HepG2 (cell line): ENCODE results near the gene GRAMD1B. TPM values are rescaled to one million over a fixed set of nuclear protein-coding genes. Genes with fewer than 3 reads are reported as not detected.

Source experiments
- ATAC-seq: fragments of 200-7000 bp; cut with Tn5 transposase; 3 replicates; pipeline ENCODE4 v1.9.1; 2020; ENCODE audit warnings: mild to moderate bottlenecking, moderate library complexity
- BruUV-seq: library from RNA; stranded (reverse); fragments of 400-500 nt; replicated peaks from 2 replicates; lab custom pipeline; 2021; lab: Mats Ljungman, UMichigan
- CTCF ChIA-PET: fragments of 300-600 bp; formaldehyde crosslinking; extraction: SDS; loops from one replicate; lab custom pipeline; 2021; ENCODE audit warnings: low total read pairs, inconsistent platforms, low intra/inter-chr PET ratio; lab: Yijun Ruan, JAX
- POLR2A ChIA-PET: fragments of 350-600 bp; sonication (Branson Sonifier 250); formaldehyde crosslinking; loops from one replicate; lab custom pipeline; 2020; ENCODE audit warnings: antibody characterized with exemption, inconsistent platforms; lab: Yijun Ruan, JAX
- DNase-seq: peaks from one replicate; pipeline ENCODE4 v3.0.0-alpha.2; 2015; ENCODE audit warnings: low spot score
- FAIRE-seq: peaks from 3 replicates; lab custom pipeline; 2011; peaks lifted over from hg19 to GRCh38; lab: Jason Lieb, UNC
- H2AFZ ChIP-seq: one replicate; pipeline ENCODE4 v1.6.1; 2011; ENCODE audit warnings: low read length, inconsistent platforms
- H3K27ac ChIP-seq: fragments of 300-600 bp; 3 replicates; pipeline ENCODE4 v1.8.0; 2011; ENCODE audit warnings: mixed run types, mild to moderate bottlenecking, mixed read lengths, low read length, inconsistent platforms; ENCODE audit not compliant: insufficient read depth; ENCODE audit errors: extremely low read length
- H3K27me3 ChIP-seq, 2 experiments: fragments of 200-600 bp in 1 of 2; 2 replicates in 1 of 2; 3 replicates in 1 of 2; pipeline versions ENCODE4 v1.6.0 to v1.8.0; 2011; ENCODE audit warnings: low read length in 2 of 2, mild to moderate bottlenecking in 2 of 2, moderate library complexity in 2 of 2, inconsistent platforms in 1 of 2; ENCODE audit not compliant: insufficient read depth in 2 of 2, control insufficient read depth in 1 of 2
- H3K36me3 ChIP-seq, 2 experiments: fragments of 200-600 bp in 1 of 2; replicated peaks in 1 of 2; 2 replicates in 1 of 2; 3 replicates in 1 of 2; pipeline versions ENCODE4 v1.5.1 to v1.8.0; 2011; ENCODE audit warnings: low read length in 2 of 2, inconsistent platforms in 1 of 2; ENCODE audit not compliant: insufficient read depth in 2 of 2, control insufficient read depth in 1 of 2
- H3K4me1 ChIP-seq: 2 replicates; pipeline ENCODE4 v1.5.1; 2012; ENCODE audit warnings: low read length, inconsistent platforms; ENCODE audit not compliant: insufficient read depth
- H3K4me2 ChIP-seq: 2 replicates; pipeline ENCODE4 v1.6.0; 2011; ENCODE audit warnings: low read depth, low read length, inconsistent platforms
- H3K4me3 ChIP-seq, 3 experiments: fragments of 200-600 bp in 1 of 3; sonication (generic), shearing (Covaris generic) in 1 of 3; replicated peaks in 1 of 3; 2 replicates each; pipeline ENCODE4 v1.5.1; 2011 to 2016; ENCODE audit warnings: low read length in 3 of 3, inconsistent platforms in 2 of 3, low read depth in 2 of 3, mild to moderate bottlenecking in 2 of 3, control low read depth in 1 of 3, mixed read lengths in 1 of 3; ENCODE audit not compliant: insufficient read depth in 1 of 3
- H3K79me2 ChIP-seq: one replicate; pipeline ENCODE4 v1.6.1; 2011; ENCODE audit warnings: low read length, inconsistent platforms; ENCODE audit not compliant: insufficient read depth
- H3K9ac ChIP-seq: 2 replicates; pipeline ENCODE4 v1.6.0; 2011; ENCODE audit warnings: mild to moderate bottlenecking, low read depth, low read length, inconsistent platforms; ENCODE audit not compliant: insufficient read depth
- H3K9me3 ChIP-seq: 2 replicates; pipeline ENCODE4 v1.5.1; 2012; ENCODE audit warnings: mild to moderate bottlenecking, low read length
- H4K20me1 ChIP-seq: 2 replicates; pipeline ENCODE4 v1.6.0; 2011; ENCODE audit warnings: inconsistent platforms, mild to moderate bottlenecking, low read length, moderate library complexity; ENCODE audit not compliant: insufficient read depth
- BCLAF1 ChIP-seq: fragments of 450-650 bp; IDR thresholded peaks from 2 replicates; pipeline ENCODE4 v1.6.1; 2017; ENCODE audit warnings: mild to moderate bottlenecking
- DRAP1 ChIP-seq: IDR thresholded peaks from 2 replicates; pipeline ENCODE4 v1.6.1; 2016; ENCODE audit warnings: missing genetic modification reagents, missing compliant biosample characterization
- GPBP1L1 ChIP-seq: sonication (generic); formaldehyde crosslinking; IDR thresholded peaks from 2 replicates; pipeline ENCODE4 v1.5.0; 2020; ENCODE audit warnings: mild to moderate bottlenecking, missing genetic modification reagents
- JUN ChIP-seq: sonication (generic); formaldehyde crosslinking; IDR thresholded peaks from 2 replicates; pipeline ENCODE4 v1.4.0; 2020; ENCODE audit warnings: mild to moderate bottlenecking, missing genetic modification reagents
- NFE2L2 ChIP-seq: fragments of 150-350 bp; IDR thresholded peaks from 2 replicates; pipeline ENCODE4 v1.6.1; 2014; ENCODE audit warnings: low read length
- NPAS2 ChIP-seq: sonication (generic); formaldehyde crosslinking; IDR thresholded peaks from 2 replicates; pipeline ENCODE4 v1.8.0; 2022; ENCODE audit warnings: mild to moderate bottlenecking, missing genetic modification reagents, borderline replicate concordance
- SNRNP70 ChIP-seq: fragments of 200-400 bp; formaldehyde crosslinking; IDR thresholded peaks from 2 replicates; pipeline ENCODE4 v1.6.1; 2017; ENCODE audit warnings: mild to moderate bottlenecking, low read depth, low read length, moderate library complexity
- TBX2 ChIP-seq: sonication (generic); formaldehyde crosslinking; IDR thresholded peaks from 2 replicates; pipeline ENCODE4 v1.5.0; 2020; ENCODE audit warnings: missing genetic modification reagents, mild to moderate bottlenecking, borderline replicate concordance
- TEF ChIP-seq: sonication (generic); formaldehyde crosslinking; IDR thresholded peaks from 2 replicates; pipeline ENCODE4 v1.5.0; 2020; ENCODE audit warnings: missing genetic modification reagents
- ZFX ChIP-seq: sonication (generic); formaldehyde crosslinking; IDR thresholded peaks from 2 replicates; pipeline ENCODE4 v1.4.0; 2020; ENCODE audit warnings: mild to moderate bottlenecking, low read depth, missing genetic modification reagents, moderate library complexity
- ZNF496 ChIP-seq: sonication (generic); formaldehyde crosslinking; IDR thresholded peaks from 2 replicates; pipeline ENCODE4 v1.8.1; 2023; ENCODE audit warnings: mild to moderate bottlenecking, moderate library complexity, missing genetic modification reagents; ENCODE audit not compliant: insufficient replicate concordance
- ZNF552 ChIP-seq: sonication (generic); formaldehyde crosslinking; IDR thresholded peaks from 2 replicates; pipeline ENCODE4 v1.9.0; 2022; ENCODE audit warnings: missing genetic modification reagents, mild to moderate bottlenecking, borderline replicate concordance
- ZNF563 ChIP-seq: sonication (generic); formaldehyde crosslinking; IDR thresholded peaks from 2 replicates; pipeline ENCODE4 v1.8.0; 2022; ENCODE audit warnings: mild to moderate bottlenecking, moderate library complexity, missing genetic modification reagents
- ZNF572 ChIP-seq: sonication (generic); formaldehyde crosslinking; IDR thresholded peaks from 2 replicates; pipeline ENCODE4 v1.5.1; 2020; ENCODE audit warnings: mild to moderate bottlenecking, missing genetic modification reagents
- WGBS: methylation state at CpG from one replicate; pipeline ENCODE4 v1.1.6; 2017; ENCODE audit warnings: low lambda C conversion rate; 5-methylcytosine and 5-hydroxymethylcytosine counted together
- in situ Hi-C: cut with HindIII; loops from 2 replicates; pipeline ENCODE4 v1.10.0; 2017; ENCODE audit warnings: low pct_unique_long_range_greater_than_20kb; ENCODE audit not compliant: extremely low pct_ligation_motif_present
- intact Hi-C: fragments of 100-400 bp; cut with micrococcal nuclease; formaldehyde crosslinking; loops from one replicate; pipeline ENCODE4 v1.10.0; 2022; ENCODE audit not compliant: unreplicated experiment
- polyA plus RNA-seq, 8 experiments: library from polyadenylated mRNA; depleted of rRNA in 3 of 8; stranded (reverse) in 7 of 8; unstranded in 1 of 8; fragments of >200 nt; fragmentation: Illumina TruSeq in 4 of 8; extraction: Trizol in 4 of 8; gene quantifications; 2 replicates each; pipeline versions ENCODE4 v1.2.1 to v1.2.3, GENCODE V29; 2011 to 2016; ENCODE audit warnings: low read depth in 4 of 8, missing spikeins in 1 of 8, mixed read lengths in 1 of 8; ENCODE audit not compliant: insufficient read depth in 1 of 8
- total RNA-seq, 5 experiments: library from RNA; depleted of rRNA; stranded (reverse); fragments of >200 nt; fragmentation: Illumina TruSeq; extraction: Trizol; gene quantifications; 2 replicates each; pipeline ENCODE4 v1.2.3, GENCODE V29; 2016; ENCODE audit warnings: low read depth in 1 of 5

Gene GRAMD1B
- total and polyA plus RNA-seq, 2 of the 13 experiments (the other 11 are each of a cell fraction or from before 2014, with no cell fraction given) = 0.12 TPM; not detected in 1

- Histone ChIP-seq H4K20me1 (no peaks in the 10 kb centered on the region), H3K27ac (no peak overlapping the region), H3K4me3 (no peak overlapping the region), H2AFZ (no peak overlapping the region), H3K4me2 (no peak overlapping the region), H3K79me2 (no peaks in the 10 kb centered on the region), H3K27me3 (peaks cover 0 to 9% of the 10 kb centered on the region in 2 experiments; a peak in 3 of 5 replicates), H3K9ac (no peak overlapping the region), H3K36me3 (no peaks in the 10 kb centered on the region), H3K4me1 (no peaks in the 10 kb centered on the region), H3K9me3 (no peaks in the 10 kb centered on the region)
- FAIRE-seq (no peak), ATAC-seq (no peak), DNase-seq (no peak)
- ChIA-PET CTCF (no interaction called here), POLR2A (no interaction called here)
- TF ChIP-seq ZNF563 (CRISPR knock-in tag) = no peak
- no peak for TF ChIP-seq SNRNP70
- TF ChIP-seq NPAS2 (CRISPR knock-in tag) = no peak
- BruUV-seq = no TSS peak
- intact Hi-C loops (no loop called here), in situ Hi-C loops (no loop called here)
Observed at GRCh38 chr11:123547180-123547579, 117.1 kb downstream of the GRAMD1B start.

GRCh38 chr11:123548774-123549173, 118.7 kb downstream of the GRAMD1B start:
- ChIA-PET CTCF (no interaction called here), POLR2A (no interaction called here)
- FAIRE-seq (no peak), DNase-seq (no peak), ATAC-seq (no peak)
- Histone ChIP-seq H2AFZ (no peak overlapping the region), H3K4me2 (no peak overlapping the region), H3K4me3 (no peak overlapping the region), H3K36me3 (no peaks in the 10 kb centered on the region), H3K9ac (no peak overlapping the region), H3K27me3 (peaks cover 0 to 9% of the 10 kb centered on the region in 2 experiments; a peak in 3 of 5 replicates), H4K20me1 (no peaks in the 10 kb centered on the region), H3K27ac (no peak overlapping the region), H3K9me3 (no peaks in the 10 kb centered on the region), H3K4me1 (no peaks in the 10 kb centered on the region), H3K79me2 (no peaks in the 10 kb centered on the region)
- in situ Hi-C loops = no loop called here
- WGBS = 16% methylated on average over 4 of the region's 4 CpGs
- no TSS peak for BruUV-seq
- intact Hi-C loops = no loop called here
- TF ChIP-seq DRAP1 (CRISPR knock-in tag) (no peak), ZNF572 (CRISPR knock-in tag) (no peak), ZNF552 (CRISPR knock-in tag) (no peak), ZNF496 (CRISPR knock-in tag) (no peak), ZFX (no peak), JUN (CRISPR knock-in tag) (no peak), NFE2L2 (no peak), GPBP1L1 (CRISPR knock-in tag) (no peak), TBX2 (CRISPR knock-in tag) (no peak), BCLAF1 (no peak), ZNF563 (CRISPR knock-in tag) (no peak), TEF (CRISPR knock-in tag) (no peak)
